ENCODE measurements around the gene MATCAP1.
A peak's percentile ranks its signal among the peaks of the same experiment; 100 is the strongest.

The MATCAP1 gene

GRCh38 chr16:67183627-67184452, at the start of gene MATCAP1:
MATCAP1 (minus strand) TSS chr16:67183963; CDS start chr16:67180610, 3,353 bp downstream.
- Histone ChIP-seq H3K9me3 (ENCODE audit: control insufficient read depth, low read depth, low read length) (no peaks in the 10 kb centered on the region), H3K27me3 (ENCODE audit: control insufficient read depth, insufficient read depth, low read length) (peaks cover 38% of the 10 kb centered on the region), H3K4me1 (ENCODE audit: control insufficient read depth, low read depth, low read length) (peaks cover 3% of the 10 kb centered on the region), H3K4me3 (ENCODE audit: low read length) (peak within 1 kb of the TSS; percentile 71), H3K9ac (ENCODE audit: low read length) (peak within 1 kb of the TSS; percentile 83), H3K36me3 (ENCODE audit: control insufficient read depth, low read depth, low read length) (no peaks in the 10 kb centered on the region), H3K27ac (ENCODE audit: low read length) (peak within 1 kb of the TSS; percentile 78)

- H3K36me3 ChIP-seq (ENCODE audit: control insufficient read depth, low read depth, low read length) = peaks cover 43% of the 10 kb centered on the region
- H3K4me3 ChIP-seq (ENCODE audit: low read length) = no peak overlapping the region
Measured at GRCh38 chr16:67230809-67231660, 47.3 kb upstream of the MATCAP1 start.

GRCh38 chr16:67229906-67230808, 46.4 kb upstream of the MATCAP1 start:
- no peak overlapping the region for H3K4me3 ChIP-seq (ENCODE audit: low read length)
- H3K9me3 ChIP-seq (ENCODE audit: control insufficient read depth, low read depth, low read length) = no peaks in the 10 kb centered on the region
- H3K27ac ChIP-seq (ENCODE audit: low read length) = no peak overlapping the region
- peaks cover 43% of the 10 kb centered on the region for H3K36me3 ChIP-seq (ENCODE audit: control insufficient read depth, low read depth, low read length)
- no peaks in the 10 kb centered on the region for H3K27me3 ChIP-seq (ENCODE audit: control insufficient read depth, insufficient read depth, low read length)
- H3K4me1 ChIP-seq (ENCODE audit: control insufficient read depth, low read depth, low read length) = peaks cover 4% of the 10 kb centered on the region
- H3K9ac ChIP-seq (ENCODE audit: low read length) = no peak overlapping the region

More at GRCh38 chr16:67230809-67231660, 47.3 kb upstream of the MATCAP1 start:
- no peak overlapping the region for H3K9ac ChIP-seq (ENCODE audit: low read length)
- H3K27ac ChIP-seq (ENCODE audit: low read length) = no peak overlapping the region
- H3K9me3 ChIP-seq (ENCODE audit: control insufficient read depth, low read depth, low read length) = no peaks in the 10 kb centered on the region
- H3K4me1 ChIP-seq (ENCODE audit: control insufficient read depth, low read depth, low read length) = peaks cover 4% of the 10 kb centered on the region
- no peaks in the 10 kb centered on the region for H3K27me3 ChIP-seq (ENCODE audit: control insufficient read depth, insufficient read depth, low read length)

GRCh38 chr16:67228905-67229304, 45.1 kb upstream of the MATCAP1 start:
- Histone ChIP-seq H3K36me3 (ENCODE audit: control insufficient read depth, low read depth, low read length) (peaks cover 43% of the 10 kb centered on the region), H3K9me3 (ENCODE audit: control insufficient read depth, low read depth, low read length) (no peaks in the 10 kb centered on the region), H3K9ac (ENCODE audit: low read length) (no peak overlapping the region), H3K4me3 (ENCODE audit: low read length) (no peak overlapping the region), H3K4me1 (ENCODE audit: control insufficient read depth, low read depth, low read length) (peaks cover 4% of the 10 kb centered on the region), H3K27me3 (ENCODE audit: control insufficient read depth, insufficient read depth, low read length) (no peaks in the 10 kb centered on the region), H3K27ac (ENCODE audit: low read length) (no peak overlapping the region)

- Histone ChIP-seq H3K27me3 (ENCODE audit: control insufficient read depth, insufficient read depth, low read length) (no peaks in the 10 kb centered on the region), H3K9me3 (ENCODE audit: control insufficient read depth, low read depth, low read length) (no peaks in the 10 kb centered on the region), H3K36me3 (ENCODE audit: control insufficient read depth, low read depth, low read length) (peaks cover 39% of the 10 kb centered on the region), H3K4me3 (ENCODE audit: low read length) (peak overlapping the region; percentile 88), H3K4me1 (ENCODE audit: control insufficient read depth, low read depth, low read length) (peaks cover 4% of the 10 kb centered on the region), H3K9ac (ENCODE audit: low read length) (peak overlapping the region; percentile 70), H3K27ac (ENCODE audit: low read length) (no peak overlapping the region)
Measured at GRCh38 chr16:67228034-67228785, 44.4 kb upstream of the MATCAP1 start.

- peak overlapping the region; percentile 70 for H3K9ac ChIP-seq (ENCODE audit: low read length)
- peaks cover 4% of the 10 kb centered on the region for H3K4me1 ChIP-seq (ENCODE audit: control insufficient read depth, low read depth, low read length)
- H3K9me3 ChIP-seq (ENCODE audit: control insufficient read depth, low read depth, low read length) = no peaks in the 10 kb centered on the region
- H3K27me3 ChIP-seq (ENCODE audit: control insufficient read depth, insufficient read depth, low read length) = no peaks in the 10 kb centered on the region
- H3K27ac ChIP-seq (ENCODE audit: low read length) = no peak overlapping the region
- peaks cover 38% of the 10 kb centered on the region for H3K36me3 ChIP-seq (ENCODE audit: control insufficient read depth, low read depth, low read length)
- H3K4me3 ChIP-seq (ENCODE audit: low read length) = peak overlapping the region; percentile 88
Measured at GRCh38 chr16:67227567-67227921, 43.8 kb upstream of the MATCAP1 start.

- Histone ChIP-seq H3K9me3 (ENCODE audit: control insufficient read depth, low read depth, low read length) (no peaks in the 10 kb centered on the region), H3K9ac (ENCODE audit: low read length) (peak within 1 kb of the TSS; percentile 70), H3K4me1 (ENCODE audit: control insufficient read depth, low read depth, low read length) (peaks cover 4% of the 10 kb centered on the region), H3K27me3 (ENCODE audit: control insufficient read depth, insufficient read depth, low read length) (no peaks in the 10 kb centered on the region), H3K27ac (ENCODE audit: low read length) (no peak within 1 kb of the TSS), H3K36me3 (ENCODE audit: control insufficient read depth, low read depth, low read length) (peaks cover 38% of the 10 kb centered on the region), H3K4me3 (ENCODE audit: low read length) (peak within 1 kb of the TSS; percentile 88)
Measured at GRCh38 chr16:67226804-67227566, 43.2 kb upstream of the MATCAP1 start, which contains the start of gene TMEM208. TMEM208 (plus strand) TSS chr16:67227130; CDS start chr16:67227219, 89 bp downstream.

- Histone ChIP-seq H3K4me3 (ENCODE audit: low read length) (peak overlapping the region; percentile 88), H3K27ac (ENCODE audit: low read length) (no peak overlapping the region), H3K36me3 (ENCODE audit: control insufficient read depth, low read depth, low read length) (peaks cover 32% of the 10 kb centered on the region), H3K4me1 (ENCODE audit: control insufficient read depth, low read depth, low read length) (peaks cover 4% of the 10 kb centered on the region), H3K9me3 (ENCODE audit: control insufficient read depth, low read depth, low read length) (no peaks in the 10 kb centered on the region), H3K9ac (ENCODE audit: low read length) (no peak overlapping the region), H3K27me3 (ENCODE audit: control insufficient read depth, insufficient read depth, low read length) (no peaks in the 10 kb centered on the region)
Measured at GRCh38 chr16:67226295-67226803, 42.6 kb upstream of the MATCAP1 start.

GRCh38 chr16:67223992-67224391, 40.2 kb upstream of the MATCAP1 start:
- Histone ChIP-seq H3K4me1 (ENCODE audit: control insufficient read depth, low read depth, low read length) (peaks cover 4% of the 10 kb centered on the region), H3K27ac (ENCODE audit: low read length) (no peak overlapping the region), H3K9ac (ENCODE audit: low read length) (no peak overlapping the region), H3K4me3 (ENCODE audit: low read length) (no peak overlapping the region), H3K36me3 (ENCODE audit: control insufficient read depth, low read depth, low read length) (peaks cover 8% of the 10 kb centered on the region), H3K27me3 (ENCODE audit: control insufficient read depth, insufficient read depth, low read length) (peaks cover 4% of the 10 kb centered on the region), H3K9me3 (ENCODE audit: control insufficient read depth, low read depth, low read length) (no peaks in the 10 kb centered on the region)
